AG04449 (cell line): ENCODE measurements around the gene CAP2.

Experiments
- CTCF ChIA-PET: fragments of 350-600 bp; formaldehyde crosslinking; extraction: SDS; loops from one replicate; lab custom pipeline; 2021; ENCODE audit warnings: antibody characterized with exemption; lab: Yijun Ruan, JAX
- POLR2A ChIA-PET: fragments of 400-600, 350-600 bp; formaldehyde crosslinking; extraction: SDS; loops from one replicate; lab custom pipeline; 2020; ENCODE audit warnings: antibody characterized with exemption, inconsistent platforms; lab: Yijun Ruan, JAX
- DNase-seq: peaks from one replicate; pipeline ENCODE4 v3.0.0-alpha.2; 2010; ENCODE audit warnings: low read depth, low spot score
- H3K4me3 ChIP-seq: 2 replicates; pipeline ENCODE4 v1.5.1; 2011; ENCODE audit warnings: low read depth, mild to moderate bottlenecking, control low read depth, low read length
- CTCF ChIP-seq: IDR thresholded peaks from one replicate; pipeline ENCODE4 v1.5.1; 2011; ENCODE audit warnings: mild to moderate bottlenecking, moderate library complexity, low read length, control low read depth, inconsistent platforms; ENCODE audit not compliant: insufficient read depth; ENCODE audit errors: missing control alignments

CAP2 gene

GRCh38 chr6:17599877-17600526 is 206.6 kb downstream of the CAP2 start, which contains the start of gene FAM8A1:
FAM8A1 (plus strand) TSS chr6:17600302; CDS start chr6:17600410, 108 bp downstream.
- no peak for DNase-seq
- ChIA-PET POLR2A (interaction anchor here (0.6 kb wide), 1 partner anchor 253 kb away, joined by 3 read pairs; no protein-coding TSS in a partner anchor), CTCF (interaction anchor here (0.7 to 5.0 kb wide), 6 partner anchors 10 to 446 kb away, joined by 3 to 20 read pairs (median 8); no protein-coding TSS in a partner anchor)
- peak; percentile 73 for TF ChIP-seq CTCF
- peak within 1 kb of the TSS; percentile 91 for H3K4me3 ChIP-seq

GRCh38 chr6:17600527-17601385 is 207.4 kb downstream of the CAP2 start:
- ChIA-PET CTCF (interaction anchor here (0.7 to 5.0 kb wide), 8 partner anchors 9 to 447 kb away, joined by 3 to 20 read pairs (median 4); no protein-coding TSS in a partner anchor), POLR2A (interaction anchor here (0.6 kb wide), 1 partner anchor 254 kb away, joined by 3 read pairs; no protein-coding TSS in a partner anchor)
- TF ChIP-seq CTCF = no peak
- DNase-seq = no peak
- H3K4me3 ChIP-seq = peak overlapping the region; percentile 91

- no peak for TF ChIP-seq CTCF
- H3K4me3 ChIP-seq = peak overlapping the region; percentile 91
- no peak for DNase-seq
- CTCF ChIA-PET = interaction anchor here (1.0 to 5.0 kb wide), 6 partner anchors 8 to 447 kb away, joined by 3 to 20 read pairs (median 8); no protein-coding TSS in a partner anchor
- POLR2A ChIA-PET = no interaction called here
Observed at GRCh38 chr6:17601386-17601703, 207.9 kb downstream of the CAP2 start.

- no peak for DNase-seq
- no peak for TF ChIP-seq CTCF
- no peak overlapping the region for H3K4me3 ChIP-seq
- ChIA-PET CTCF (interaction anchor here (1.1 to 5.0 kb wide), 5 partner anchors 9 to 215 kb away, joined by 3 to 20 read pairs (median 3); no protein-coding TSS in a partner anchor), POLR2A (no interaction called here)
Observed at GRCh38 chr6:17602888-17603287, 209.5 kb downstream of the CAP2 start.

- ChIA-PET CTCF (interaction anchor here (1.1 kb wide), 1 partner anchor 198 kb away, joined by 4 read pairs; no protein-coding TSS in a partner anchor), POLR2A (no interaction called here)
- no peak for DNase-seq
Observed at GRCh38 chr6:17606606-17607005, 213.2 kb downstream of the CAP2 start.

More at GRCh38 chr6:17606606-17607005, 213.2 kb downstream of the CAP2 start:
- H3K4me3 ChIP-seq = no peak overlapping the region
- no peak for TF ChIP-seq CTCF
